Umbilical cord (tissue), 2 donors: ENCODE data around the gene HDGFL3. TPM values are rescaled to one million over a fixed set of nuclear protein-coding genes. Genes with fewer than 3 reads are reported as not detected.

Experiments
- DNase-seq: peaks from one replicate; pipeline ENCODE4 v3.0.0-alpha.2; 2015; ENCODE audit warnings: low spot score
- total RNA-seq: library from RNA; depleted of rRNA; stranded (reverse); fragments of >200 nt; gene quantifications from one replicate; pipeline ENCODE4 v1.2.3, GENCODE V29; 2014; ENCODE audit warnings: low replicate concordance; ENCODE audit not compliant: insufficient read depth

Gene HDGFL3
- total RNA-seq, 1 donor from 2014 or later, result 25.8 TPM

GRCh38 chr15:83129791-83130190 lies 77.8 kb downstream of the HDGFL3 start:
- no peak for DNase-seq

GRCh38 chr15:83127547-83128150 lies 80.0 kb downstream of the HDGFL3 start:
- DNase-seq, result peak; percentile 48

DNA sequence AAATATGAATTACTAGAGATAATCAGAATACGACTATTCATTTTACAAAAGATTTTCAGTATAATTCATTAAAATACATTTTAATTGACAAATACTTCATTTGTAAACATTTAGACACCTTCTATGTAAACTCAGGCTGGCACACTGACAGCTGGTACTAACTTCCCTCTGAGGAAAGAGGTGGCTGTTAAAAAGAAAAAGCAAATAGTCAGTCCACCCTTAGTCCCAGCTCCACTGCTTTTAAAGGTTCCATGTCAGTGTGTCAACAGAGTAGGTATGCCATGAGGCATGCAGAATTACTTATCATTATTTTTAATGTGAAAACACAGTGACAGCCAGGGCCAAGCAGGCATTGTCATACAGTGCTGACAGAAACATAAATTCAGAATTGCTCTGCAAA lies 84.1 kb downstream of the HDGFL3 start:
- DNase-seq, result no peak

GRCh38 chr15:83119968-83120581 lies 87.5 kb downstream of the HDGFL3 start:
- DNase-seq, result no peak

DNA sequence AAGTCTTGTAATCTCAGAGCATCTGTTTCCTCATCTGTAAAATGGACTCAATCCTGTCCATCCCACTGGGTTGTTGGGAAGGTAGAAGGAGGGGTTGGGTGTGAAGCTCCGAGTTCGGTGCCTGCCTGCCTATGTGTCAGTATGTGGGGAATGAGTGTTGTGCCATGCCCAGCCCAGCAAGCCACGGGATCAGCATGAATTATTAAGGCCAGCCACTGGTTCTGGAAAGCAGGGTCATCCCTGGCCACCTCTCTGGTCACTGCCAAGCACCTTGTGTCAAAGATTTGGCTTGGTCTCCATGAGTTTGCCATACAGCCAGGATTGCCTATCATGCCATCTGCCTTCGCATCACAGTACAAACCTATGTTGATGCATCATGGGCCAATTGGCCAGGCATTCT lies 88.7 kb downstream of the HDGFL3 start:
- no peak for DNase-seq

GRCh38 chr15:83118291-83118827 lies 89.3 kb downstream of the HDGFL3 start:
- DNase-seq, result no peak

DNA sequence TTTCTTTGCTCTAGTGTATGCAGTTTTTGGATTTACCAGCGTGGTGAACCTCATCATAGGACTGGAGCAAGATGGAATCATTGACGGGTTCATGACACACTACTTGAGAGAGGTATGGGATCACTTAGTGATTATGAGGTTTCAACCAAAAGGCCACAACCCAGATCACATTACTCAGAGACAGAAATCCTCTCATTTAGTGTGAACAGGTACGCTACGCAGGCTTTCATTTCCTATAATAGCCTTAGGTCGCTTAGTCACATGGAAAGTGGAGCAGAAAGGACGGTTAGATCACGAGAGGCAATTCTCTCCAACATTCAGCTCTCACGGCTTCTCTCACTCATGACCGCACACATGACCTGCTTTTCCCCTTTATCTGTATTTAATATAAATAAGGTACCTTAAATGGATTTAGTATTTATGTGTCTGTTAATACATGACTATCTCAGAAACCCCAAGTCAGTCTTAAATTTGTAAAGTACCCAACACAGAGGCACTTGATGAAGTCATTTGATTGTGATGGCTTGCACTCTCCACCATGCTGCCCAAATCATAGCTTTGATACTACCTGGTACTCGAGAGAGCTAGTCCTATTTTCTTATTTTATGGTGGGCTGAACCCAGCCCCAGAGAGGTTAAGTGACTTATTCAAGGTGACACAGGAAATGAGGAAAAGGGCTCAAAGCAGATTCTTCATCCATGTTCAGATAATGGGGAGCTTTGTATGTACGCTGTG lies 91.6 kb downstream of the HDGFL3 start:
- DNase-seq, result no peak

DNA sequence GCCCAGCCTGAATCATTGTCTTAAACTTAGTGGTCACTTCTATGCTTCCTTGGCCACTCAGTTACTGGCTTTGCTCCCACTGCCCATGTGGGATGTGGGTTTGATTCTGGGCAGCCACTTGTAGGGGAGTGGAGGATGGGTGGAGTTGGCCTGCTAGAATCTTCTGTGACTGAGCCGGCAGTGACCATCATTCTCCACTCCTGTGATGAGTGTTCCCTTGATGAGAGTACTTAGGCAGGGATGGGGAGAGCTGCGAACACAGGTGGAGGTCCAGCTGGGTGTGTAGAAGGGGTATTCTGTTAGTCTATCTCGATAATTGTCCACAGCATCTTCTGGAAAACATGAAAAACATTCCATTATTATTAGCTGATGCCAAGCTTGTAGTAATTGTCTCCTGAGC lies 92.2 kb downstream of the HDGFL3 start:
- no peak for DNase-seq

- DNase-seq, result no peak
Measured at GRCh38 chr15:83114856-83115255, 92.8 kb downstream of the HDGFL3 start.

DNA sequence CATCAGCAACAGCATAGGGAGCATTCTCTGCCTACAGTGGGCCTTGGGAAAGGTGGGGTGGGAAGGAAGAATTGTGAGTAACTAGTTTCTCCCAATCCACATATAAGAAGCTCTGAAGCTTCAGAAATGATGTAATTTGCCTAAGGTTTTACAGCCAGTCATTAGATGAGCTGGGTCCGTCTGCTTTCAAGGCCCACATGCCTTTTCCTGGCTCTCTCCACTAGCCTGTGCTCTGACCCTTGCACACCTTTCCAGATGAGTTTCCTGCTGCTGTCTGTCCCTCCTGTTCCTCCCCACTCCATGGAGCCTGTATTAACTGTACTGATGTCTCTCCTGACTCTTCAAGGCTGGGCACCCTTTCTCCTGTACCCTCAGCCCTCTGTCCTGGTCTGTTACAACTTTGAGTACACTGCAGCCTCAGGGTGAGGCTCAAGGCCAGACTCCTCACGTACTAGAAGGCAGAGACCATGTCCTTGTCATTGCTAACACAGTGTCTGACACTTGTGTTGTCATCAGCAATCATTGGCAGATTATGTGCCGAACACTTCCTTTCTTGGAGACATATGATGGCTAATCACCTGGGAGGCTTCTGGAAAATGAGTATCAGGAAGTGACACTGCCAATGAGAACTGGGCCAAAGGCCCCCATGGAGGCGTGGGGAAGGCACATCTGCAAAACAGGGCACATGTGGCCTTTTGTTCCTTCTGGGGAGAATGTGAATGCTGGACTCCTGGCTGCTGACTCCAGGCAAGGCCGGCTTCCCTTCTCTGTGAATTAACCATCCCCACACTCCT lies 93.5 kb downstream of the HDGFL3 start:
- no peak for DNase-seq

- DNase-seq, result no peak
Measured at GRCh38 chr15:83112956-83113299, 94.7 kb downstream of the HDGFL3 start.

DNA sequence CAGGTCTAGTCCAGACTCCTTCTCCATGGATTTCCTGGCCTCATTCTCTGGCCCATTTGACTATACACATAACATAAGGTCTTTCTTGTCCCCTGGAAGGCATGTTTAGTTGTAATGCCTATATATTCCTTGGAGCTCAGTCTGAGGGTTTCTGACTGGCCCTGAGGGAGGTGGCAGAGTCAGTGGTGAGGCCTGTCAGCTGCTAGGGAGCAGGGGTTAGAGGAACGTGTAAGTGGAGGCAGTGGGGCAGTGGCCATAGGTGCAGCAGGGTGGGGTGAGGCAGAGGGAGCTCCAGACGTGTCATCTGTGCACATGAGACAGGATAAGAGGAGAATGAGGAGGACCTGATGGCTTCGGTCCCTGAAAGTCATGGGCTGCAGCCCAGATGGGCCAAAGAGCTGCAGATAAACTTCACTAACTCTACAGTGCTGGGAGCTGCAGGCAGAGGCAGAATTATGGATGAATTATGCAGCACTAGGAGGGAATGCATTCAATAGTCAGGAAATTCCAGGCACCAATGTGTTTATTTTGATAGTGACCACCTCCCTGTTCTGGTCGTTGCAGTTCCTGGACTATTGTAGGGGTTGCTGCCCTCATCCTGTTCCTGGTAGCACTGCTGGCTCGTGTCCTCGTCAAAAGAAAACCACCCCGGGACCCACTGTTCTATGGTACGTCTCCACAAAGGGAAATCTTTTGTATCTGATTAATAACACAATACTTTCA lies 95.2 kb downstream of the HDGFL3 start:
- DNase-seq, result peak; percentile 38

- DNase-seq, result no peak
Measured at GRCh38 chr15:83111149-83111548, 96.5 kb downstream of the HDGFL3 start.

GRCh38 chr15:83110381-83110780 lies 97.2 kb downstream of the HDGFL3 start:
- no peak for DNase-seq

- DNase-seq, result no peak
Measured at GRCh38 chr15:83109532-83109931, 98.1 kb downstream of the HDGFL3 start.

- DNase-seq, result peak; percentile 55
Measured at GRCh38 chr15:83108266-83109219, 99.1 kb downstream of the HDGFL3 start.

DNA sequence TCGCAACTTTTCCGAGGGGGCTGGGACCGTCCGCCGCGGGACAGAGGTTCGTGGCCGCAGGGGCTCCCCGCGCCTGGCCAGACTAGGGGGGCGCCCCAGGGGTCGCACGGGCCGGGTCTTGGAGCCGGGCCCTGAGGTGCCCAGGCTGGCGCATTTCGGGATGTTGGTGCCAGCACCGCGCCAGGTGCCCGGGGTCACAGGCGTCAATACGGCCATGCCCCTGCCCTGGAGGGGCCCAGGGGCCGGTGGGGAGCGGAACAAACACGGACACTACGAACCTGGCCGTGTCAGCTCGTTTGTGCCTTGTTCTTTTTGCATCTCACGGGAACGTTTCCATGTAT lies 99.8 kb downstream of the HDGFL3 start:
- no peak for DNase-seq

- no peak for DNase-seq
Measured at GRCh38 chr15:83106994-83107840, 100.4 kb downstream of the HDGFL3 start, which contains the start of gene TM6SF1. TM6SF1 (plus strand) TSS chr15:83107645; CDS start chr15:83107681, 36 bp downstream.

DNA sequence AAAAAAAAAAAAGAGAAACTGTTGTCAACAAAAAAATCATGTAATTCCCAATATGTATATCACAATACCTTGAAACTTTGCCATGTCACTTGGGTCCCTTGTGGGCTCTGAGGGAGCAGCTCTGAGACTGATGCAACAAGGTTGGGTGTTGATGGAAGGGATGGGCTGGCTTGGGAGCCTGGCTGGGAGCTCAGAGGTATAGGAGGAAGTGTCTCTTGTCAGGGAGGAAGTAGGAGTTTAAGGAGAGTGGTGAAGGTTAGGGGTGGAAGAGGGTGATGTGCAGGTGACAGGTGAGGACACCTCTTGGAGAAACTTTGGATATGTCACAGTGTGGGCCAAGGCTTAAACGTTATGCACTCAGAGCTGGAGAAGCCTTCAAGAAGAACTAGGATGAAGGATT lies 102.2 kb downstream of the HDGFL3 start:
- no peak for DNase-seq
